G401.6 (cell line): ENCODE results near the gene PIM2.
"Not testable (repeated sequence)": the region's sequence is repeated elsewhere in the genome, so short reads cannot be mapped to it uniquely, and the experiment has no call there.

Experiments
- FAIRE-seq: peaks from 2 replicates; lab custom pipeline; 2012; peaks lifted over from hg19 to GRCh38; lab: Jason Lieb, UNC

PIM2 gene

GRCh38 chrX:48904626-48905025 is 14.2 kb downstream of the PIM2 start:
- FAIRE-seq: no peak

- no peak for FAIRE-seq
Measured at GRCh38 chrX:48904180-48904579, 14.6 kb downstream of the PIM2 start.

GRCh38 chrX:48903290-48903689 is 15.5 kb downstream of the PIM2 start:
- FAIRE-seq: no peak

GRCh38 chrX:48902776-48903175 is 16.0 kb downstream of the PIM2 start:
- no peak for FAIRE-seq

GRCh38 chrX:48902135-48902534 is 16.7 kb downstream of the PIM2 start:
- FAIRE-seq: no peak

GRCh38 chrX:48901069-48901468 is 17.8 kb downstream of the PIM2 start:
- no peak for FAIRE-seq

- FAIRE-seq: no peak
Measured at GRCh38 chrX:48899078-48899410, 19.8 kb downstream of the PIM2 start.

- FAIRE-seq: peak; percentile 98
Measured at GRCh38 chrX:48897625-48898306, 21.1 kb downstream of the PIM2 start, which contains the start of the genes PQBP1 and TIMM17B. Gene PQBP1 (plus strand): TSS chrX:48897930. CDS start chrX:48898510, 580 bp downstream. Gene TIMM17B (minus strand): TSS chrX:48897768. CDS start chrX:48897749, 19 bp downstream.

- FAIRE-seq: peak; percentile 69
Measured at GRCh38 chrX:48897157-48897624, 21.6 kb downstream of the PIM2 start.

GRCh38 chrX:48896611-48897011 is 22.2 kb downstream of the PIM2 start:
- no peak for FAIRE-seq

- FAIRE-seq: no peak
Measured at GRCh38 chrX:48894891-48895290, 23.9 kb downstream of the PIM2 start.

GRCh38 chrX:48893556-48894348 is 25.1 kb downstream of the PIM2 start:
- no peak for FAIRE-seq

GRCh38 chrX:48892896-48893295 is 25.9 kb downstream of the PIM2 start:
- FAIRE-seq: no peak

GRCh38 chrX:48891402-48892288 is 27.2 kb downstream of the PIM2 start:
- peak; percentile 95 for FAIRE-seq

- no peak for FAIRE-seq
Measured at GRCh38 chrX:48890934-48891401, 27.9 kb downstream of the PIM2 start.

- no peak for FAIRE-seq
Measured at GRCh38 chrX:48890296-48890925, 28.4 kb downstream of the PIM2 start.

- FAIRE-seq: not testable (repeated sequence)
Measured at GRCh38 chrX:48886586-48886985, 32.2 kb downstream of the PIM2 start.

- peak; percentile 41 for FAIRE-seq
Measured at GRCh38 chrX:48883729-48884128, 35.1 kb downstream of the PIM2 start.

GRCh38 chrX:48876944-48877343 is 41.9 kb downstream of the PIM2 start:
- not testable (repeated sequence) for FAIRE-seq

- not testable (repeated sequence) for FAIRE-seq
Measured at GRCh38 chrX:48872017-48872416, 46.8 kb downstream of the PIM2 start.

GRCh38 chrX:48864210-48864609 is 54.6 kb downstream of the PIM2 start:
- no peak for FAIRE-seq
